Neural progenitor cell (in vitro differentiated cells): ENCODE results near the gene ZMYM1. TPM values are rescaled to one million over a fixed set of nuclear protein-coding genes. Genes with fewer than 3 reads are reported as not detected.

Experiments used
- DNase-seq: peaks from one replicate; pipeline ENCODE4 v3.0.0-alpha.2; 2016; ENCODE audit warnings: low spot score
- H2AFZ ChIP-seq: fragments of 200-600 bp; sonication (generic); replicated peaks from 2 replicates; pipeline ENCODE4 v1.6.1; 2016; ENCODE audit warnings: antibody characterized with exemption
- H3F3A ChIP-seq: fragments of 200-600 bp; sonication (generic); 2 replicates; pipeline ENCODE4 v1.6.1; 2016; ENCODE audit warnings: antibody characterized with exemption, low read depth
- H3K27ac ChIP-seq: fragments of 200-600 bp; sonication (generic); 2 replicates; pipeline ENCODE4 v1.5.1; 2016; ENCODE audit warnings: mild to moderate bottlenecking
- H3K27me3 ChIP-seq: fragments of 200-600 bp; sonication (generic); 2 replicates; pipeline ENCODE4 v1.6.1; 2016; ENCODE audit warnings: mild to moderate bottlenecking, moderate library complexity
- H3K36me3 ChIP-seq: fragments of 200-600 bp; sonication (generic); 2 replicates; pipeline ENCODE4 v1.5.1; 2016
- H3K4me1 ChIP-seq: fragments of 200-600 bp; sonication (generic); 2 replicates; pipeline ENCODE4 v1.6.1; 2016; ENCODE audit warnings: mixed run types
- H3K4me2 ChIP-seq: fragments of 200-600 bp; sonication (generic); 2 replicates; pipeline ENCODE4 v1.6.1; 2016
- H3K4me3 ChIP-seq: fragments of 200-600 bp; sonication (generic); 2 replicates; pipeline ENCODE4 v1.5.1; 2016
- H3K79me2 ChIP-seq: fragments of 200-600 bp; sonication (generic); 2 replicates; pipeline ENCODE4 v1.6.1; 2016; ENCODE audit warnings: low read depth
- H3K9ac ChIP-seq: fragments of 200-600 bp; sonication (generic); 2 replicates; pipeline ENCODE4 v1.6.1; 2016
- H3K9me3 ChIP-seq: fragments of 200-600 bp; sonication (generic); 2 replicates; pipeline ENCODE4 v1.5.1; 2016; ENCODE audit warnings: low read depth
- H4K20me1 ChIP-seq: fragments of 200-600 bp; sonication (generic); 2 replicates; pipeline ENCODE4 v1.6.1; 2016; ENCODE audit warnings: low read depth
- H3K27ac Mint-ChIP-seq: 3 replicates; pipeline ENCODE4 v1.8.0; 2021; ENCODE audit warnings: mixed read lengths
- H3K27me3 Mint-ChIP-seq: 2 replicates; pipeline ENCODE4 v1.8.0; 2022; ENCODE audit warnings: low read depth, mild to moderate bottlenecking, inconsistent platforms, moderate library complexity, mixed read lengths; ENCODE audit not compliant: insufficient read depth
- H3K36me3 Mint-ChIP-seq: 3 replicates; pipeline ENCODE4 v1.8.0; 2021; ENCODE audit warnings: mixed read lengths
- H3K4me1 Mint-ChIP-seq: 3 replicates; pipeline ENCODE4 v1.8.0; 2021; ENCODE audit warnings: mixed read lengths
- H3K4me3 Mint-ChIP-seq: 3 replicates; pipeline ENCODE4 v1.8.0; 2021; ENCODE audit warnings: mild to moderate bottlenecking, moderate library complexity, mixed read lengths
- H3K9me3 Mint-ChIP-seq: 3 replicates; pipeline ENCODE4 v1.8.0; 2020; ENCODE audit warnings: mixed read lengths
- CTCF ChIP-seq: fragments of 200-600 bp; sonication (generic); IDR thresholded peaks from 2 replicates; pipeline ENCODE4 v1.5.1; 2017; ENCODE audit warnings: antibody characterized with exemption, mild to moderate bottlenecking
- EZH2 ChIP-seq: fragments of 200-600 bp; sonication (generic); IDR thresholded peaks from 2 replicates; pipeline ENCODE4 v1.6.1; 2017; ENCODE audit warnings: antibody characterized with exemption, mild to moderate bottlenecking, moderate library complexity
- EZH2phosphoT487 ChIP-seq: fragments of 200-600 bp; sonication (generic); IDR thresholded peaks from 2 replicates; pipeline ENCODE4 v1.6.1; 2017; ENCODE audit warnings: antibody characterized with exemption
- total RNA-seq: library from RNA; depleted of rRNA; stranded (reverse); fragments of >200 nt; gene quantifications from 2 replicates; pipeline ENCODE4 v1.2.3, GENCODE V29; 2015; ENCODE audit warnings: low replicate concordance

The ZMYM1 gene
- total RNA-seq, 1 donor from 2014 or later, result 75.8 TPM

GRCh38 chr1:35030756-35031446 lies 48.3 kb upstream of the ZMYM1 start:
- no peaks in the 10 kb centered on the region for H3K36me3 ChIP-seq
- peaks cover 21% of the 10 kb centered on the region for H3F3A ChIP-seq
- peaks cover 13% of the 10 kb centered on the region for H3K4me1 Mint-ChIP-seq
- H3K9me3 Mint-ChIP-seq, result peaks cover 13% of the 10 kb centered on the region
- H3K27ac ChIP-seq, result no peak overlapping the region
- peaks cover 11% of the 10 kb centered on the region for H3K9me3 ChIP-seq
- no peaks in the 10 kb centered on the region for H4K20me1 ChIP-seq
- H3K27me3 ChIP-seq, result no peaks in the 10 kb centered on the region
- H3K79me2 ChIP-seq, result peaks cover 4% of the 10 kb centered on the region
- peak overlapping the region; percentile 86 for H3K4me2 ChIP-seq
- H2AFZ ChIP-seq, result peak overlapping the region; percentile 93
- H3K27ac Mint-ChIP-seq, result peak overlapping the region; percentile 100
- peak; percentile 43 for DNase-seq
- H3K4me3 ChIP-seq, result peak overlapping the region; percentile 84
- peaks cover 5% of the 10 kb centered on the region for H3K27me3 Mint-ChIP-seq
- H3K4me1 ChIP-seq, result peaks cover 7% of the 10 kb centered on the region
- TF ChIP-seq CTCF (no peak), EZH2 (no peak), EZH2phosphoT487 (no peak)
- H3K4me3 Mint-ChIP-seq, result peak overlapping the region; percentile 98
- peaks cover 2% of the 10 kb centered on the region for H3K36me3 Mint-ChIP-seq
- H3K9ac ChIP-seq, result peak overlapping the region; percentile 22

- Histone ChIP-seq H2AFZ (no peak overlapping the region), H3K27ac (no peak overlapping the region)
- peaks cover 13% of the 10 kb centered on the region for H3K4me1 Mint-ChIP-seq
These were observed 46.8 kb upstream of the ZMYM1 start for GRCh38 chr1:35032384-35032739.

GRCh38 chr1:35033346-35033745 lies 45.8 kb upstream of the ZMYM1 start:
- H3K36me3 ChIP-seq, result no peaks in the 10 kb centered on the region
- H3K9ac ChIP-seq, result no peak overlapping the region
- H3K9me3 Mint-ChIP-seq, result peaks cover 13% of the 10 kb centered on the region
- H3K27ac ChIP-seq, result no peak overlapping the region
- peaks cover 13% of the 10 kb centered on the region for H3K4me1 Mint-ChIP-seq
- H3K79me2 ChIP-seq, result peaks cover 4% of the 10 kb centered on the region
- no peak overlapping the region for H3K4me2 ChIP-seq
- peaks cover 2% of the 10 kb centered on the region for H3K36me3 Mint-ChIP-seq
- H3F3A ChIP-seq, result peaks cover 21% of the 10 kb centered on the region
- no peaks in the 10 kb centered on the region for H4K20me1 ChIP-seq
- no peaks in the 10 kb centered on the region for H3K27me3 ChIP-seq
- H3K4me3 Mint-ChIP-seq, result no peak overlapping the region
- TF ChIP-seq EZH2 (no peak), CTCF (no peak), EZH2phosphoT487 (no peak)
- no peak for DNase-seq
- peaks cover 7% of the 10 kb centered on the region for H3K4me1 ChIP-seq
- no peak overlapping the region for H3K4me3 ChIP-seq
- no peak overlapping the region for H3K27ac Mint-ChIP-seq
- peaks cover 5% of the 10 kb centered on the region for H3K27me3 Mint-ChIP-seq
- H3K9me3 ChIP-seq, result peaks cover 11% of the 10 kb centered on the region
- no peak overlapping the region for H2AFZ ChIP-seq

More at GRCh38 chr1:35032384-35032739, 46.8 kb upstream of the ZMYM1 start:
- Histone ChIP-seq H3K4me3 (no peak overlapping the region), H3K36me3 (no peaks in the 10 kb centered on the region), H3K79me2 (peaks cover 4% of the 10 kb centered on the region), H3K4me2 (peak overlapping the region; percentile 27), H3K9ac (no peak overlapping the region), H3K4me1 (peaks cover 7% of the 10 kb centered on the region), H3K27me3 (no peaks in the 10 kb centered on the region), H3K9me3 (peaks cover 11% of the 10 kb centered on the region), H4K20me1 (no peaks in the 10 kb centered on the region), H3F3A (peaks cover 21% of the 10 kb centered on the region)
- Mint-ChIP-seq H3K9me3 (peaks cover 13% of the 10 kb centered on the region), H3K4me3 (peak overlapping the region; percentile 70), H3K27ac (no peak overlapping the region), H3K27me3 (peaks cover 5% of the 10 kb centered on the region), H3K36me3 (peaks cover 2% of the 10 kb centered on the region)
- DNase-seq, result no peak
- no peak for TF ChIP-seq EZH2
- TF ChIP-seq EZH2phosphoT487, result no peak
- no peak for TF ChIP-seq CTCF
